ENCODE measurements around the gene ETV1. TPM values are rescaled to one million over a fixed set of nuclear protein-coding genes. Genes with fewer than 3 reads are reported as not detected.

ETV1 gene
- total and polyA plus RNA-seq, 4 donors: 12.7 to 85.3 (median 45.1) TPM

GRCh38 chr7:14016950-14017349, 27.5 kb upstream of the ETV1 start:
- no peaks in the 10 kb centered on the region for H3K36me3 ChIP-seq (ENCODE audit: control insufficient read depth in 4 of 4, insufficient read depth in 4 of 4, low read length in 4 of 4)
- ATAC-seq (ENCODE audit: insufficient read depth, low FRiP score) (no peak), DNase-seq (no peak)
- no peaks in the 10 kb centered on the region for H3K4me1 ChIP-seq (ENCODE audit: control insufficient read depth in 5 of 5, insufficient read depth in 5 of 5, low read length in 5 of 5)
- no peak overlapping the region for H3K27ac ChIP-seq (ENCODE audit: low read depth in 1 of 2, low read length in 1 of 2)
- no peaks in the 10 kb centered on the region for H3K9me3 ChIP-seq (ENCODE audit: control insufficient read depth in 4 of 4, insufficient read depth in 3 of 4, low read length in 3 of 4)
- no peaks in the 10 kb centered on the region for H3K27me3 ChIP-seq (ENCODE audit: control insufficient read depth in 3 of 3, insufficient read depth in 3 of 3, low read length in 2 of 3)
- no peak for TF ChIP-seq CTCF (IDR thresholded peaks at IDR 0.05; ENCODE audit: control extremely low read depth, extremely low read depth)
- no peak overlapping the region for H3K9ac ChIP-seq (ENCODE audit: insufficient read depth in 1 of 2, low read length in 2 of 2)
- 87 to 91% methylated on average over 2 of the region's 2 CpGs for WGBS, 2 donors
- H3K4me3 ChIP-seq: no peak overlapping the region

DNA sequence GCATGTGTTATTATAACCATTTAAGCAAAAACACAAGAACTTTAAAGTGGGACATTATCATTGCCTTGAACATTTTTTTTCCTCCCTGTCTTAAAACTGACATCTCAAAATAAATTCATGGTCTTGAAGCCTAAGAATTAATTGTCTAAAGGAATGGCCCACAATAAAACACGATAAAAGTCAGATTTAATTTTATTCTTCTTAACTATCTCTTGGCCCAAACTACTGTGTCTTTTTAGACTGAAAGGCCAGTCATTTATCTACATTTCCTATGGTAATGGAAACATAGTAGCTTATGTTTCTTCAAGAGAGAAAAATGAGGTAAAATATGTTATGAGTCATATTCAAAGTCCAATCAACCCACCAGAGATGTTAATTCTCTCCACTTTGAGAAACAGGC, 24.4 kb upstream of the ETV1 start:
- Histone ChIP-seq H3K4me1 (ENCODE audit: control insufficient read depth in 5 of 5, insufficient read depth in 5 of 5, low read length in 5 of 5) (no peaks in the 10 kb centered on the region), H3K27me3 (ENCODE audit: control insufficient read depth in 3 of 3, insufficient read depth in 3 of 3, low read length in 2 of 3) (no peaks in the 10 kb centered on the region), H3K4me3 (no peak overlapping the region), H3K9ac (ENCODE audit: insufficient read depth in 1 of 2, low read length in 2 of 2) (no peak overlapping the region), H3K27ac (ENCODE audit: low read depth in 1 of 2, low read length in 1 of 2) (no peak overlapping the region), H3K9me3 (ENCODE audit: control insufficient read depth in 4 of 4, insufficient read depth in 3 of 4, low read length in 3 of 4) (no peaks in the 10 kb centered on the region), H3K36me3 (ENCODE audit: control insufficient read depth in 4 of 4, insufficient read depth in 4 of 4, low read length in 4 of 4) (no peaks in the 10 kb centered on the region)
- DNase-seq (no peak), ATAC-seq (ENCODE audit: insufficient read depth, low FRiP score) (no peak)
- no peak for TF ChIP-seq CTCF (IDR thresholded peaks at IDR 0.05; ENCODE audit: control extremely low read depth, extremely low read depth)
- WGBS, 2 donors: 87 to 89% methylated on average over 1 of the region's 1 CpG

DNA sequence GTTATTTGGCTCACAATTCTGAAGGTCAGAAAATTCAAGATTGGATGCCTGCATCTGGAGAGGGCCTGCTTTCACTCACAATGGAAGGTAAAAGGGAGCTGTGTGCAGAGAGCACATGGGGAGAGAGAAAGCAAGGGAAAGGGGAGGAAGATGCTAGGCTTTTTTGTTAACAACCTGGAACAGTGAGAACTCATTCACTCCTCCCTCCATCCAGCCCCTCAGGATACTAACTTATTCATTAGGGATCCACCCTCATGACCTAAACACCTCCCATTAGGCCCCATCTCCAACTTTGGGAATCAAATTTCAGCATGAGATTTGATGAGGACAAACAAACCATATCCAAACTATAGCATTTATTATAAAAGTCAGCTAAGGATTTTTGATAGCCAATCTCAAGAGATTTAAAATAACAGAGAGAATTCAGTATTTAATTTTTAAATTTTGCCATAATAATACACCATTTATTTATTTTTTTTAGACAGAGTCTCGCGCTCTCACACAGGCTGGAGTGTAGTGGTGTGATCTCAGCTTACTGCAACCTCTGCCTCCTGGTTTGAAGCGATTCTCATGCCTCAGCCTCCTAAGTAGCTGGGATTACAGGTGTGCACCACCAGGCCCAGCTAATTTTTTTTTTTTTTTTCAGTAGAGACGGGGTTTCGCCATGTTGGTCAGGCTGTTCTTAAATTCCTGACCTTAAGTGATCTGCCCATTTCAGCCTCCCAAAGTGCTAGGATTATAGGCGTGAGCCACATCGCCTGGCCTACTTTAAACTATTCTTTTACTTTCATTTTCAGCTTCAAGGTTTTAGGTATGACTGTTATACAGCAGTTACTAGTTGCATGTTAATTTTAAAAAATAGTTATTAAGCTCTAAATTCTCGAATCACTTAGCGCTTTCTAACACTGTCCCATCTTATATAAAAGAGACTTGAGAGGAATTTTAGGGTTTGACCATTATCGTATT, 20.3 kb upstream of the ETV1 start:
- 93 to 94% methylated on average over 10 of the region's 10 CpGs for WGBS, 2 donors

More for the DNA sequence above, 20.3 kb upstream of the ETV1 start:
- Histone ChIP-seq H3K27me3 (ENCODE audit: control insufficient read depth in 3 of 3, insufficient read depth in 3 of 3, low read length in 2 of 3) (no peaks in the 10 kb centered on the region), H3K4me1 (ENCODE audit: control insufficient read depth in 5 of 5, insufficient read depth in 5 of 5, low read length in 5 of 5) (no peaks in the 10 kb centered on the region), H3K4me3 (no peak overlapping the region), H3K27ac (ENCODE audit: low read depth in 1 of 2, low read length in 1 of 2) (no peak overlapping the region), H3K9me3 (ENCODE audit: control insufficient read depth in 4 of 4, insufficient read depth in 3 of 4, low read length in 3 of 4) (no peaks in the 10 kb centered on the region), H3K36me3 (ENCODE audit: control insufficient read depth in 4 of 4, insufficient read depth in 4 of 4, low read length in 4 of 4) (no peaks in the 10 kb centered on the region), H3K9ac (ENCODE audit: insufficient read depth in 1 of 2, low read length in 2 of 2) (no peak overlapping the region)
- TF ChIP-seq CTCF (IDR thresholded peaks at IDR 0.05; ENCODE audit: control extremely low read depth, extremely low read depth): no peak
- ATAC-seq (ENCODE audit: insufficient read depth, low FRiP score): no peak
- DNase-seq: no peak
